Measurements from ENCODE around the gene SNTA1.

DNA sequence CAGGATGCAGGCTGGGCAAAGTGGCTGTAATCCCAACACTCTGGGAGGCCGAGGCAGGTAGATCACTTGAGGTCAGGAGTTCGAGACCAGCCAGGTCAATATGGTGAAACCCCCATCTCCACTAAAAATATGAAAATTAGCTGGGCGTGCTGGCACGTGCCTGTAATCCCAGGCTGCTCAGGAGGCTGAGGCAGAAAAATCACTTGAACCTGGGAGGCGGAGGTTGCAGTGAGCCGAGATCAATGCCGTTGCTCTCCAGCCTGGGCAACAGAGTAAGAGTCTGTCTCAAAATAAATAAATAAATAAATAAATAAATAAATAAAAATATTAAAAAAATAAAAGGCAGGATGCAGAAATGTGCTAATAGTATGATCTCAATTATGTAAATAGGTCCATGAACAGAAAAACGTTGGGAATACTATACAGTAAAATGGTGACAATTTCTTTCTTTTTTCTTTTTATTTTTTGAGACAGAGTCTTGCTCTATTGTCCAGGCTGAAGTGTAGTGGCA, 37.9 kb upstream of the SNTA1 start:
- TF ChIP-seq, protein P1, sequence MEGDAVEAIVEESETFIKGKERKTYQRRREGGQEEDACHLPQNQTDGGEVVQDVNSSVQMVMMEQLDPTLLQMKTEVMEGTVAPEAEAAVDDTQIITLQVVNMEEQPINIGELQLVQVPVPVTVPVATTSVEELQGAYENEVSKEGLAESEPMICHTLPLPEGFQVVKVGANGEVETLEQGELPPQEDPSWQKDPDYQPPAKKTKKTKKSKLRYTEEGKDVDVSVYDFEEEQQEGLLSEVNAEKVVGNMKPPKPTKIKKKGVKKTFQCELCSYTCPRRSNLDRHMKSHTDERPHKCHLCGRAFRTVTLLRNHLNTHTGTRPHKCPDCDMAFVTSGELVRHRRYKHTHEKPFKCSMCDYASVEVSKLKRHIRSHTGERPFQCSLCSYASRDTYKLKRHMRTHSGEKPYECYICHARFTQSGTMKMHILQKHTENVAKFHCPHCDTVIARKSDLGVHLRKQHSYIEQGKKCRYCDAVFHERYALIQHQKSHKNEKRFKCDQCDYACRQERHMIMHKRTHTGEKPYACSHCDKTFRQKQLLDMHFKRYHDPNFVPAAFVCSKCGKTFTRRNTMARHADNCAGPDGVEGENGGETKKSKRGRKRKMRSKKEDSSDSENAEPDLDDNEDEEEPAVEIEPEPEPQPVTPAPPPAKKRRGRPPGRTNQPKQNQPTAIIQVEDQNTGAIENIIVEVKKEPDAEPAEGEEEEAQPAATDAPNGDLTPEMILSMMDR (IDR thresholded peaks at IDR 0.05) = no peak
- TF ChIP-seq EP300 (IDR thresholded peaks at IDR 0.05) = no peak
